Omental fat pad (tissue), 4 donors: ENCODE measurements around the gene NFIA. TPM values are rescaled to one million over a fixed set of nuclear protein-coding genes. Genes with fewer than 3 reads are reported as not detected.

Experiments used
- ATAC-seq: fragments of 150-250 bp; one replicate; pipeline ENCODE4 v1.9.1; 2016; ENCODE audit warnings: mild to moderate bottlenecking, moderate library complexity; ENCODE audit not compliant: low FRiP score
- DNase-seq: peaks from one replicate; pipeline ENCODE4 v3.0.0-alpha.2; 2019; ENCODE audit warnings: low spot score
- total RNA-seq, 4 donors: library from RNA; depleted of rRNA; stranded (reverse); fragments of >200 nt; gene quantifications; one replicate each; pipeline ENCODE4 v1.1.0, GENCODE V29; 2016
- TF ChIP-seq, protein P1 (sequence below), 3 donors: fragments of 450-650 bp; IDR thresholded peaks; one replicate each; pipeline ENCODE4 v1.5.1; 2016 to 2017; ENCODE audit warnings: antibody characterized with exemption in 3 of 3, mild to moderate bottlenecking in 3 of 3, moderate library complexity in 2 of 3

The NFIA gene
- total RNA-seq, 4 donors from 2014 or later, result 61.1 to 159 (median 77.5) TPM

DNA sequence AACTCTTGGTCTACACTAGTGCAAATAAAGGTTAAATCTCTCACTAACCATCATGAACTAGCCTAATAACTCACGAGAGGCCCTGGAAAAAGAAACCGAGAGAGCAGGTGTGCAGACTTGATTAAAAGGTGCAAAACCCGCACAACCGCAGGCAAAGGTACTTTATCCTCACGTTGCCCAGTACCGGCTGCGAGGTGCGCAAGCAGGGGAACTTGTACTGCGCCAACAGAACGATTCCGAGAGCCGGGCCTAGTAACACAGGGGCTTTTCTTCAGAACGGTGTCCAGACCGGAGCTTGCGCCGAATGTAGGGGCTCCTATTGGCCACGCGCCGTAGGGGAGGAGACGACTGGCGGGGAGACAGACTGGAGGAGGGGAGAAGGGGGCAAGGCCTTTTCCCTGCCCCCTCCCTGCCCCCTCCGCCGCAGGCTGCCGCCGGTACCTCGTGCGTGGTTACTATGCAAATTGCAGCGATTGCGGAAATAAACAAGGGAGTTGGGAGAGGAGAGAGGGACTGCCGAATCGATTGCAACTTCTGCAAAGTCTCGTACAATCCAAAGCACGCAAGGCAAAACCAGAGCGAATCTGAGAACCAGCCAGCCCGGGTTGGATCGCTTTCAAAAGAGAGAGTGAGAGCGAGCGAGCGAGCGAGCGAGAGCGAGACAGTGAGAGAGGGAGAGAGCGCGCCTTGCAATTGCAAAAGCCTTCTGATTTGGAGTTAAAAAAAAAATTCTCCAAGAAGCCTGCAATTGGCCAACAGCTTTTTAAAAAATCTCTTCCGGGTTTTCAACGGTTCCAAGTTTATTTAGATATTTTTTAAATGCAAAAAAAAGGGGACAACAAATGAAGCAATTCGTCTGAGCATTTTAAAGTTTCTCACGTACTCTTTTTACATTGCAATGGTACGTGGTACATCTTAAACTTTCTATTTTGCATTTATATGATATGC lies 5.4 kb upstream of the NFIA start:
- TF ChIP-seq, protein P1, sequence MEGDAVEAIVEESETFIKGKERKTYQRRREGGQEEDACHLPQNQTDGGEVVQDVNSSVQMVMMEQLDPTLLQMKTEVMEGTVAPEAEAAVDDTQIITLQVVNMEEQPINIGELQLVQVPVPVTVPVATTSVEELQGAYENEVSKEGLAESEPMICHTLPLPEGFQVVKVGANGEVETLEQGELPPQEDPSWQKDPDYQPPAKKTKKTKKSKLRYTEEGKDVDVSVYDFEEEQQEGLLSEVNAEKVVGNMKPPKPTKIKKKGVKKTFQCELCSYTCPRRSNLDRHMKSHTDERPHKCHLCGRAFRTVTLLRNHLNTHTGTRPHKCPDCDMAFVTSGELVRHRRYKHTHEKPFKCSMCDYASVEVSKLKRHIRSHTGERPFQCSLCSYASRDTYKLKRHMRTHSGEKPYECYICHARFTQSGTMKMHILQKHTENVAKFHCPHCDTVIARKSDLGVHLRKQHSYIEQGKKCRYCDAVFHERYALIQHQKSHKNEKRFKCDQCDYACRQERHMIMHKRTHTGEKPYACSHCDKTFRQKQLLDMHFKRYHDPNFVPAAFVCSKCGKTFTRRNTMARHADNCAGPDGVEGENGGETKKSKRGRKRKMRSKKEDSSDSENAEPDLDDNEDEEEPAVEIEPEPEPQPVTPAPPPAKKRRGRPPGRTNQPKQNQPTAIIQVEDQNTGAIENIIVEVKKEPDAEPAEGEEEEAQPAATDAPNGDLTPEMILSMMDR (IDR thresholded peaks at IDR 0.05), result no peak
- ATAC-seq, result peak; percentile 77
- DNase-seq, result peak; percentile 44

DNA sequence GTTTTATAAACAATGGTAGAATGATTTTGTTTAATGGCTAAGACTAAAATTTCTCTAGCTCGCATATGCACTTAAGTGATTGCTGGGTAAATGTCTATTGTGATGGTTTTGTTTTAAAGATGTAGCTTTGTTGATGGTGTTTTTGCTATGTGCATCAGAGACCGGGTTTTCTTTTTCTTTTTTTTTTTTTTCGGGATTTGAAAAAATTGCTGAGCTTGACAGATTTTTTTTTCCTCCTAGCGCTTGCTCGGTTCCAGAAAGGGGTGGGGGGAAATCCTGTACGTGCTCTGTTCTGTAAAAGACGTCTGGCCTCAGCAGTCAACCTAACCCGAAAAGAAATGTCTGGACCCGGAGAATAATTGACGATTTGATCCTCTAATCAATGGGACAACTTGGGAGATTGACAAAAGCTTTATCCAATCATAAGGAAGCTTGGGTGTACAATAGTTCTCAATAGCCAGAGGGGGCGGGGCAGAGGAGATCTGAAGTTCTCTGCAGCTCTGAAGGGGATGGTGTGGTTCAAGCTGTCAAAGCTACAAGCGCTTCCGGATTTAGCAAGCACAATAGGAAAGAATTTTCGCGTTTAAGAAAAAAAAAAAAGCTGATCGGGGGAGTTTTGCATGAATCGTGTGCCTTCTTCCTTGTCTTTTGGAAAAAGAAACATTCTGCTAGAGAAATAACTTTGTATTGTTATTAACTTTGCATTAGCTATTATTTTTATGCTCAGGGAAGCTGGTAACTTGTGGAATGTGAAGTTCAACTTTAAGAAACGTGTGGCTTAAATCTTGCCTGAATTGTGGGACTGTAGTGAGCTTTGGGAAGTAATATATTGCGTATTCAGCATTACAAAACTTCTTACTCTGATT lies 4.5 kb upstream of the NFIA start:
- ATAC-seq (peak; percentile 65), DNase-seq (peak; percentile 76)
- TF ChIP-seq, protein P1 (IDR thresholded peaks at IDR 0.05), result no peak

DNA sequence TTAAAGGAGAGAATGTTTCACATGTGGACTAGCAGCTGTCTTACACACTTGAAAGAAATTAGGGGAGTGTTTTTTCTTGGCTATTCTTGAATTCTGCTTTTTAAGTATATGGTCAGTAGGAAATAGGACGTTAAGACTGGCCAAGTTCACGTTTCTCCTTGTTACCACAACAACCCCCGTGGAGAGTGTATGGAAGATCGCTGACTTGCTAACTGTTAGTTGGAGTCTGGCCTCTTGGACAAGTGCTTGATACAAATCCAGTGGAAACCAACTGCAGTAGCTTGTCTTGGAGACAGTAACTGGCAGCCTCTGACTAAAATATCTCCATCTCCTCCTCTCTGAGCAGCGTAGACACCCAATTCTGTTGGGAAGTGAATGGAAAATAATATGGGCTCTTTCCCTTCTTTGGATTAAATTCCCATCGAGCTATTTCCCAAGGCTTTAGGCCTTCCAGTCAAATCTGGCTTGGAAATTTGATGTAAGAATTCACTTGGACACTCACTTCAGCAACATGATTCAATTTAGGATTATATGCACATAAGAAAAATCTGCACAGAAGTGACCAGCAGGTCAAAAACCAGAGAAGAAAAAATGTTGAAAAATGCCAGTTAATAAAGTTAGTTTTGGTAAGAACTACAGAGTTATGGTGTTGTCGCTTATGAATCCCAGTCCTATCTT lies 3.6 kb upstream of the NFIA start:
- ATAC-seq (no peak), DNase-seq (no peak)
- TF ChIP-seq, protein P1 (IDR thresholded peaks at IDR 0.05), result no peak

DNA sequence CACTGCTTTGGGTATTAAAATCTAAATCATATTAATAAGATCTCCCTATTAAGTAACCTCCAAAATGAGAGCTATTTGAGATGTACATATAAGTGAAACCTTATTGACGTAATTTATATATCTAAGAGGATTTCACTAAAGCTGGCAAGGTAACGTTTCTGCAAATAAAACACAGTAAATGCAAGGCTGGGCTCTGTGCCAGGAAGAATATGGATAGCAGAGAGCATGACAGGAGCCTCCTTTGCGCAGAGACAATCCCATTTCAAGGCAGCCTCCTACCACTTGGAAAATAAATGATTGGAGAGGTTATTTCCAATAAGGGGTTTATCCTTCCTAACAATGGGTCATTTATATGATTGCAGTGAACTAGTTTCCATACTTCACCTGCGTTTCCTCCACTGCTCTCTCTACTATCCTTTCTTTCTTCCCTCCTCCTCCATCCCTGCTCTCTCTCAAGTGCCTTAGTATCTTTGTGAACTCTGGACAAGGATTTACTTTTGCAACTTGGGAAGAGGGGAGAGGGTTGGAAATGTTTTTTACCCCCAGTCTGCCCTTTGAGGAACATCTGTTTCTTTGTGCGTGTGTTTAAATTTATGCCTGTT lies 3.0 kb upstream of the NFIA start:
- ATAC-seq, result no peak
- TF ChIP-seq, protein P1 (IDR thresholded peaks at IDR 0.05), result no peak
- DNase-seq, result no peak

DNA sequence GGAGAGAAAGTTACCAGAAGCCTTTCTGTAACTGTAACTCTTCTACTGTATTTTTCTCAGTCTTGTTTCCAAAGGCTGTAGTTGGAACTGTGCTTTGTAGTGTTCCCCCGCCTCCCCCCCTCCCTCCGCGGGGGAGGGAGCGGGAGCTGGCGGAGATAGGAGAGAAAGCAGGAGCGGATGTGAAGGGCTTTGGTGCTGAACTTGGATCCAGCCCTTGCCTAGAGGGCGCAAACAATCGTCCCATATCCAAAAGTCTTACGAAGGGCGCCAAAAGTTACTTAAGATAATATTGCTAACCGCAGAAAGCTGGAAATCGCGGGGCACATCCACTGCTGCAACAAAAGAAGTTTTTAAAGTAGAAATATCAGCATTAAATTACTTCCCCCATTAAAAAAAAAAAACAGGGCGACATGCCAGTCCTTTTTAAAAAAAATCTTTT lies 2.4 kb upstream of the NFIA start:
- DNase-seq (peak; percentile 50), ATAC-seq (peak; percentile 48)
- TF ChIP-seq, protein P1 (IDR thresholded peaks at IDR 0.05), result no peak

DNA sequence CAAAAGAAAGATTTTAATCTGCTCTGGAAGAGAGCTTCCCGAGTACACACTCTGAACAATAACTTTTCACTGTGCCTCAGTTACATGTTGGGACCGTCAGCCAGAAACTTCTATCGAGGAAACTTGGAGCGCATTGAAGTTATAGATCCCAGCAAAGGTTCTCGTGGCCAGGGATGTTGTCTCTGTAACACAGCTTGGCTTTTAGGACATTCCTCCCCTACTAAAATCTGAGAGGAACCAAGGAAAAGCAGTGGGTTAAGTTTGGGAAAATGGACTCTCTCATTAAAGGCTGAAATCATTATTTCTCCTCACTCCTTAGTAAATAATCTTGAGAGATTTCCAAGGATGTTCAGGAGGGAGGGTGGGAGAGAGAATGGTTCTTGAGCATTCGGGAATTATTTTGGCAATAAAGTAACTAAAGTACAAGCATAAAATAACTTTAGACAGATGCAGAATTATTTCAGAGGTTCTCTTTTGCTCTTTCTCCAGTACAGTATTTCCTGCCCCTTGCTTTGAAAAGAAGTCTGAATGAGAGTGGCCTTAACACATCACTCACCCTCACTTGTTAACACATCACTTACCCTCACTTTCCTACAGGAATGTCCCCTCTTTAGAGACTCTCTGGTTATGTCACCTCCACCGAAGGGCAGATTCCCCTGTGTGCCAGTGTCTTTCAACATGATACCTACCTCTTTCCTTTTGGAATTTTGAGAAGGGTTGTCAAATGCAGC lies 1.8 kb upstream of the NFIA start:
- TF ChIP-seq, protein P1 (IDR thresholded peaks at IDR 0.05), result no peak
- DNase-seq, result no peak
- ATAC-seq, result no peak
